GM12878 (cell line): ENCODE measurements around the gene SSTR4.

ENCODE experiments used
- BCLAF1 ChIP-seq: fragments of 450-650 bp; IDR thresholded peaks from 2 replicates; pipeline ENCODE4 v1.6.1; 2017; ENCODE audit warnings: antibody characterized with exemption, mild to moderate bottlenecking, moderate library complexity
- BHLHE40 ChIP-seq, 2 experiments: fragments of 450-650 bp in 1 of 2; IDR thresholded peaks; 2 replicates each; pipeline ENCODE4 v1.6.1; 2011 to 2017; ENCODE audit warnings: low read depth in 2 of 2, borderline replicate concordance in 1 of 2, improper control_type of control experiment in 1 of 2, low read length in 1 of 2, mild to moderate bottlenecking in 1 of 2
- CEBPB ChIP-seq, 2 experiments: fragments of 150-350 bp in 1 of 2; IDR thresholded peaks; 2 replicates each; pipeline ENCODE4 v1.6.1; 2012 to 2014; ENCODE audit warnings: low read depth in 2 of 2, low read length in 2 of 2, borderline replicate concordance in 1 of 2, inconsistent platforms in 1 of 2
- CTCF ChIP-seq, 3 experiments: IDR thresholded peaks in 2 of 3; conservative IDR thresholded peaks in 1 of 3; 2 replicates each; pipeline ENCODE4 v1.5.1; 2011; ENCODE audit warnings: low read depth in 3 of 3, low read length in 3 of 3, mild to moderate bottlenecking in 3 of 3, control low read depth in 2 of 3, moderate library complexity in 2 of 3, inconsistent platforms in 1 of 3, mixed read lengths in 1 of 3; ENCODE audit not compliant: control insufficient read depth in 2 of 3, insufficient read depth in 1 of 3; ENCODE audit errors: extremely low read depth in 1 of 3
- EGR1 ChIP-seq, 2 experiments: IDR thresholded peaks; 1 replicate in 1 of 2; 2 replicates in 1 of 2; pipeline ENCODE4 v1.6.1; 2011 to 2012; ENCODE audit warnings: low read depth in 2 of 2, low read length in 2 of 2, borderline replicate concordance in 1 of 2, mild to moderate bottlenecking in 1 of 2, moderate library complexity in 1 of 2
- FOS ChIP-seq: IDR thresholded peaks from 3 replicates; pipeline ENCODE4 v1.6.1; 2011; ENCODE audit warnings: borderline replicate concordance; ENCODE audit not compliant: insufficient read length; ENCODE audit errors: extremely low read depth
- HDAC6 ChIP-seq: fragments of 200-600 bp; sonication (generic); IDR thresholded peaks from one replicate; pipeline ENCODE4 v1.8.0; 2017; ENCODE audit warnings: antibody characterized with exemption; ENCODE audit not compliant: unreplicated experiment
- IRF4 ChIP-seq: IDR thresholded peaks from 2 replicates; pipeline ENCODE4 v1.6.1; 2011; ENCODE audit warnings: low read depth, low read length
- MAX ChIP-seq: IDR thresholded peaks from 2 replicates; pipeline ENCODE4 v1.6.1; 2012; ENCODE audit warnings: low read depth, low read length, improper control_type of control experiment
- NBN ChIP-seq: fragments of 450-650 bp; IDR thresholded peaks from 2 replicates; pipeline ENCODE4 v1.6.1; 2016
- PKNOX1 ChIP-seq: fragments of 450-650 bp; IDR thresholded peaks from 2 replicates; pipeline ENCODE4 v1.6.1; 2016; ENCODE audit warnings: mild to moderate bottlenecking
- POLR2AphosphoS5 ChIP-seq: IDR thresholded peaks from 2 replicates; pipeline ENCODE4 v1.6.1; 2011; ENCODE audit warnings: mild to moderate bottlenecking, low read length, inconsistent platforms
- RAD51 ChIP-seq: fragments of 450-650 bp; IDR thresholded peaks from 2 replicates; pipeline ENCODE4 v1.6.1; 2016; ENCODE audit warnings: moderate library complexity, mild to moderate bottlenecking, inconsistent platforms
- ZNF207 ChIP-seq: fragments of 450-650 bp; IDR thresholded peaks from 2 replicates; pipeline ENCODE4 v1.6.1; 2014; ENCODE audit warnings: antibody characterized with exemption, mild to moderate bottlenecking, borderline replicate concordance

GRCh38 chr20:23071398-23071797, 36.3 kb downstream of the SSTR4 start:
- TF ChIP-seq EGR1 (IDR thresholded peaks at IDR 0.05; ENCODE audit: borderline replicate concordance in 1 of 2, low read depth in 2 of 2, low read length in 2 of 2) (no peak), POLR2AphosphoS5 (no peak), IRF4 (no peak), CTCF (IDR thresholded peaks at IDR 0.05 in 2 of 3, conservative IDR thresholded peaks at IDR 0.05 in 1 of 3; ENCODE audit: control insufficient read depth in 2 of 3, extremely low read depth in 1 of 3, insufficient read depth in 1 of 3, low read depth in 3 of 3, low read length in 3 of 3) (no peak), BHLHE40 (IDR thresholded peaks at IDR 0.05; ENCODE audit: borderline replicate concordance in 1 of 2, low read depth in 2 of 2, low read length in 1 of 2) (no peak), PKNOX1 (no peak), ZNF207 (no peak), HDAC6 (no peak), MAX (no peak), CEBPB (IDR thresholded peaks at IDR 0.05; ENCODE audit: borderline replicate concordance in 1 of 2, low read depth in 2 of 2, low read length in 2 of 2) (no peak), RAD51 (no peak), BCLAF1 (no peak), FOS (no peak), NBN (no peak)
